Measurements from ENCODE around the gene CFAP221.

Gene CFAP221

DNA sequence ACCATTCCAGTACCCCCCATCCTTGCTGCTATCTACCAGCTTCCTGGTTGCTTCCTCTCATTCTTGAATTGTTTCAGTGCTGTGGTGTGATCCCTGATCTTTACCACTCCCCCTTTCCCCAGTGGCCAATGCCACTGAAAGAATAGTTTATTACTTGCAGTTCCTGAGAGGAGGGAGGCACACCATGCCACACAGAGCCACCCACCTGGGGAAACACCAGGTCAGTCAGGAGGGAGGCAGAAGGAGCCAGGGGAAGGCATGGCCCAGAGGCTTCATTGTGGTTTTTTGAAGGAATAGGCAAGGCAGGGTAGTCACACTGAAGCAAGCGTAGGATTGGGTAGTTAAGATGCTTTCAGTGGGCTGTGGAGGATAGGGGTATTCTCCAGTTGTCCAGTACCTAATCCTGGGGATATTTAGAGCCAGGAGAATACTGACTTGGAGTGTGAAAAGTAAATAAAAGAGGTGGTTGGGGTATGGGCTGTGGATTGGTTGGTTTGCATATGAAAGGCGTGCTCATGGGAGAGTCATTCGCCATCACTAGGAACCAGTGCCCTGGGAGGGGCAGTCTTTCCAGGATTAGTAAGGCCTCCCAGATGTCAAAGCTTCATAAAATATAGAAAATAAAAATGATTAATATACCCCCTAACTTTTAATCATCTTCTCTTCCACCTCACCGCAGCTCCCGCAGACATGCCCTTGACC lies 128.1 kb downstream of the CFAP221 start:
- Mint-ChIP-seq H3K9me3 (no peaks in the 10 kb centered on the region), H3K27me3 (ENCODE audit: low read depth, poor library complexity) (no peaks in the 10 kb centered on the region), H3K36me3 (ENCODE audit: low read depth) (no peaks in the 10 kb centered on the region), H3K27ac (no peak overlapping the region), H3K4me3 (no peak overlapping the region), H3K4me1 (no peaks in the 10 kb centered on the region)
- no peak for DNase-seq
- TF ChIP-seq, protein P1, sequence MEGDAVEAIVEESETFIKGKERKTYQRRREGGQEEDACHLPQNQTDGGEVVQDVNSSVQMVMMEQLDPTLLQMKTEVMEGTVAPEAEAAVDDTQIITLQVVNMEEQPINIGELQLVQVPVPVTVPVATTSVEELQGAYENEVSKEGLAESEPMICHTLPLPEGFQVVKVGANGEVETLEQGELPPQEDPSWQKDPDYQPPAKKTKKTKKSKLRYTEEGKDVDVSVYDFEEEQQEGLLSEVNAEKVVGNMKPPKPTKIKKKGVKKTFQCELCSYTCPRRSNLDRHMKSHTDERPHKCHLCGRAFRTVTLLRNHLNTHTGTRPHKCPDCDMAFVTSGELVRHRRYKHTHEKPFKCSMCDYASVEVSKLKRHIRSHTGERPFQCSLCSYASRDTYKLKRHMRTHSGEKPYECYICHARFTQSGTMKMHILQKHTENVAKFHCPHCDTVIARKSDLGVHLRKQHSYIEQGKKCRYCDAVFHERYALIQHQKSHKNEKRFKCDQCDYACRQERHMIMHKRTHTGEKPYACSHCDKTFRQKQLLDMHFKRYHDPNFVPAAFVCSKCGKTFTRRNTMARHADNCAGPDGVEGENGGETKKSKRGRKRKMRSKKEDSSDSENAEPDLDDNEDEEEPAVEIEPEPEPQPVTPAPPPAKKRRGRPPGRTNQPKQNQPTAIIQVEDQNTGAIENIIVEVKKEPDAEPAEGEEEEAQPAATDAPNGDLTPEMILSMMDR (IDR thresholded peaks at IDR 0.05) = no peak

DNA sequence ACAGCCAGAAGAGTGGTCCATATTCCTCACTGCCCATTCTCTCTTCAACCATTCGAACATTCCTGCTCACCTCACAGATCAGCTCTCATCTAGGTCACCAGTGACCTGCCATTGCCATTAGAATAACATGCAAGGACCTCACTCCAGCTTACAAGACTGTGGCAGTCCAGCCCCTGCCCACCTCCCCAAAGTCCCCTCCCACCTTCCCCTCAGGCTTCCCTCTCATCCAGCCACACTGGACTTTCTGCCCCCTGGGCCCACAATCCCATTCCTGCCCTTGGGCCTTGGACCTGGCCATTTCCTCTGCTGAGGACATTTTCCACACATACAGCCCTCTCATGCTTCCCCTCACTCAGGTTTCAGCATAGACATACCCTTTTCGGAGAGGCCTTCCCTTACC lies 129.5 kb downstream of the CFAP221 start:
- Mint-ChIP-seq H3K27me3 (ENCODE audit: low read depth, poor library complexity) (no peaks in the 10 kb centered on the region), H3K4me1 (peaks cover 5% of the 10 kb centered on the region), H3K4me3 (no peak overlapping the region), H3K9me3 (no peaks in the 10 kb centered on the region), H3K27ac (no peak overlapping the region), H3K36me3 (ENCODE audit: low read depth) (no peaks in the 10 kb centered on the region)
- DNase-seq = no peak
- TF ChIP-seq, protein P1 (IDR thresholded peaks at IDR 0.05) = no peak

DNA sequence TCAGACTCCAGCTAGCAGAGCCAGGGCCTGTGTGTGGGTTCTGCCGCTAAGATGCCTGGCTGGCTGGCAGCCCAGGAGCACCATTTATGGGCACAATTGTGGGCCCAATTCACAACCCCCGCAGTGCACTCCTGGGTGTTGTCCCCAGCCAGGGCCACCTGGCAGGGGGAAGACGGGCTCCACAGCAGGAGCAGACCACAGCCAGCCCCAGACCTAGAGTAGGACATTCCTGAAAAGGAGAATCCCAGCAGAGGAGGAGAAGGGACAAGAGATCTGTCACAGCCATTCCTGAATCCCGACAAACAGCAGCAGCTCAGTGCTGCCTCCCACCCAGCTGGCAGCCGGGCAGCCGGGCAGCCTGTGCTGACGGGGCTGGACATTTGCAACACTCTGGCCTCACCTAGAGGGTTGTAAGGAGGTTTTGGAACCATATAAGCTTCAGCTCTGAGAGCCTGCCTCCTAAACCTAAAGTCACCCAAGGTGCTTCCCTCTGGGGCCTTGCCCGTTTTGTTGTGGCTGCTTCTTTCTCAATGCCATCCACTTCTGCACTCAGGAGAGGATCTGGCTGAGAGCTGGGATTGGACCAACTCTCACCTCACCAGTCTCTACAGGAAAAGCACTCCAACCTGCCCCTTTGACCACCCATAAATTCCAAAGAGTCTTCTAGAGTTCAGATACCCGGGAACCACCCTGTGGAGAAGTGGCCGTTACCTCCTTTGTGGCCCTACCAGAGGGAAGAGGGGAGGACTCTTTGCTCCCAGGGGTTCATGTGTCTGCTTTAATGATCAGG lies 130.7 kb downstream of the CFAP221 start:
- Mint-ChIP-seq H3K27me3 (ENCODE audit: low read depth, poor library complexity) (no peaks in the 10 kb centered on the region), H3K4me3 (no peak overlapping the region), H3K4me1 (peaks cover 14% of the 10 kb centered on the region), H3K9me3 (no peaks in the 10 kb centered on the region), H3K27ac (no peak overlapping the region), H3K36me3 (ENCODE audit: low read depth) (no peaks in the 10 kb centered on the region)
- TF ChIP-seq, protein P1 (IDR thresholded peaks at IDR 0.05) = no peak
- DNase-seq = no peak

DNA sequence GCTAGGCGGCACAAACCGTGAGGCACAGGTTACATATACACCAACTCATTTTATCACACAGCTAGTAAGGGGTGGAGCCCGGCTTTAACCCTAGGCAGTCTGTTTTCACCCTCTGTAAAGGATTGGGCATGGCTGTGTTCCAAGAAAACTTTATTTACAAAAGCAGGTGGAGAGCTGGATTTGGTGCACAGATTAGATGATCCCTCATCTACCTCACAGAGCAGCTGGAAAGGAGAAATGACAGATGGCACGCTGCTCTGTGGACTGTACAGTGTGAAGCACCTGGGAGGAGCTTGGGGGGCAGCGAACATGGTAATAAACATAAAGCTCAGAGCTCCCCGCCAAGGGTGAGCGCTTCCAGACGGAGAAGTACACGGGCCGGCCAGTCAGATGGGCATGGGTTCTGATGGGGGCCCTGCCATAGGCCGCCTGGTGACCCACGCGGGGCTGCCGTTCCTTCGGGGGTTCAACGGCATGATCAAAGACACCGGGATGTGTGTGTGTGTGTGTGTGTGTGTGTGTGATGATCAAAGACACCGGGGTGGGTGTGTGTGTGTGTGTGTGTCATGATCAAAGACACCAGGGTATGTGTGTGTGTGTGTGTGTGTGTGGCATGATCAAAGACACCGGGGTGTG lies 133.9 kb downstream of the CFAP221 start:
- TF ChIP-seq, protein P1 (IDR thresholded peaks at IDR 0.05) = no peak
- peaks cover 22% of the 10 kb centered on the region for H3K36me3 Mint-ChIP-seq (ENCODE audit: low read depth)
- DNase-seq = no peak
- H3K27me3 Mint-ChIP-seq (ENCODE audit: low read depth, poor library complexity) = no peaks in the 10 kb centered on the region
- H3K27ac Mint-ChIP-seq = no peak overlapping the region
- H3K4me1 Mint-ChIP-seq = peaks cover 40% of the 10 kb centered on the region
- peak overlapping the region; percentile 87 for H3K4me3 Mint-ChIP-seq
- no peaks in the 10 kb centered on the region for H3K9me3 Mint-ChIP-seq

DNA sequence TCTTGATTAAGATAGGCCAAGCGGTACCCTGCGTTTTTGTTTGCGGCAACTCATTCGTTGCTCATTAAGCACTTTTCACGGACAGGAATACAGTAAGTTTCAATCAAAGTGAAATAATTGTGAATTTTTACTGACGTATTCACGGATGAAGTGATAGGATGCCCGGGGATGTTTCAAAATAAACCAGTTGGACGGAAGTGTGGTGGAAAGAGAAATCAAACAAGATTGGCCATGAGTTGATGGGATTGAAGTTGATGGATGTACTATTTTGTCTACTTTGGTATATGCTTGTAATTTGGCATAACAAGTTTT lies 135.2 kb downstream of the CFAP221 start:
- DNase-seq = no peak
- H3K4me1 Mint-ChIP-seq = peaks cover 53% of the 10 kb centered on the region
- peak overlapping the region; percentile 87 for H3K4me3 Mint-ChIP-seq
- TF ChIP-seq, protein P1 (IDR thresholded peaks at IDR 0.05) = no peak
- H3K36me3 Mint-ChIP-seq (ENCODE audit: low read depth) = peaks cover 22% of the 10 kb centered on the region
- H3K9me3 Mint-ChIP-seq = no peaks in the 10 kb centered on the region
- no peak overlapping the region for H3K27ac Mint-ChIP-seq
- no peaks in the 10 kb centered on the region for H3K27me3 Mint-ChIP-seq (ENCODE audit: low read depth, poor library complexity)
